Stimulated activated CD8-positive, alpha-beta memory T cell treated with anti-CD3 and anti-CD28 coated beads, Interleukin-15, amount 100 ng/mL, for 1 hour (primary cell): ENCODE data around the gene SPNS3.

Experiments
- DNase-seq: peaks from one replicate; pipeline ENCODE4 v3.0.0-alpha.2; 2020; ENCODE audit warnings: low read depth

The SPNS3 gene

DNA sequence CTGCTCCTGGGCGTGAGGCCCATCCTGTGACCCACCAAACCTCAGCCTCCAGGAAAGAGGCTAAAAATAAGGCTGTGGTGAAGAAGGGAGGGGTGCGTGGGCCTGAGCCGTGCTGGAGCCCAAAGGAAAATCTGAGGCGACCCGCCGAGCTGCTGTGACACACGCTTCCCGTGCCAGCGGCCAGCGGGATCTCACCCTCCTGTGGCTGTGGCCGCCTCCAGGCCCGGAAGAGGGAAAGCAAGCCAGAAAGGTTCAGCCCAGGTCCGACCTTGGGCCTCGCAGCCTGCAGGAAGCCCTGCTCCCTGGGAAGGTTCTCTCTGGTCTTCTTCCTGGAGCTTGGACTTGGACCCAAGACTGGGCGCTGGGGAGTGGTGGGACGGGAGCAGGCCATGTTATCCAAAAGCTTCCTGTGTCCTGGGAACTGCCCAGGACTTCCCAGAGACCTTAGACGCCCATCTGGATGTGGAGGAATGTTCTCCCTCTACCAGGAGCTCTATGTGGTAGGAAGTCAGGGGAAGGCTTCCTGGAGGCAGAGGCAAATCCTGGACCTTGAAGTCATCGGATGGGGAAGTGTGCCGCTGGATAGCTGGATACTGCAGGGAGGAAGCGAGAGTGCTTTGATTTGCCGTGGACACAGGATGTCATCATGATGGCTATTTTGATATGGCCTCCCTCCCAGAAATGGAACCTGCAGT is 76.3 kb downstream of the SPNS3 start:
- DNase-seq: no peak

DNA sequence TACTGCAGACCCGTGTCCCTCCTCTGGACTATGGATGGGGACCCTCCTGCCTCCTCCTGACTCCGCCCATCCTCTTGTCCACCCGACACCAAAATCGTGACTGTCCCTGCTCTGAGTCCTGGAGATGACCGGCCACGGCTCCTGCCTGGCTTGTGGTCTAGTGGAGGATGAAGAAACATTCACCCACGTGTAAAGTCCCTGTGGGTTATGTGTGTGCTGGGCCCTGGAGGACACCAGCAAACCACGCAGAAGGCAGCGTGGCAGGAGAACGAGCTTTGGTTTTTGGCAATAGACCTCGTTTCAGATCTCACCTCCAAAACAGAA is 76.8 kb downstream of the SPNS3 start:
- no peak for DNase-seq

GRCh38 chr17:4511199-4511932 is 77.6 kb downstream of the SPNS3 start:
- no peak for DNase-seq

GRCh38 chr17:4512156-4513112 is 78.7 kb downstream of the SPNS3 start:
- DNase-seq: no peak

DNA sequence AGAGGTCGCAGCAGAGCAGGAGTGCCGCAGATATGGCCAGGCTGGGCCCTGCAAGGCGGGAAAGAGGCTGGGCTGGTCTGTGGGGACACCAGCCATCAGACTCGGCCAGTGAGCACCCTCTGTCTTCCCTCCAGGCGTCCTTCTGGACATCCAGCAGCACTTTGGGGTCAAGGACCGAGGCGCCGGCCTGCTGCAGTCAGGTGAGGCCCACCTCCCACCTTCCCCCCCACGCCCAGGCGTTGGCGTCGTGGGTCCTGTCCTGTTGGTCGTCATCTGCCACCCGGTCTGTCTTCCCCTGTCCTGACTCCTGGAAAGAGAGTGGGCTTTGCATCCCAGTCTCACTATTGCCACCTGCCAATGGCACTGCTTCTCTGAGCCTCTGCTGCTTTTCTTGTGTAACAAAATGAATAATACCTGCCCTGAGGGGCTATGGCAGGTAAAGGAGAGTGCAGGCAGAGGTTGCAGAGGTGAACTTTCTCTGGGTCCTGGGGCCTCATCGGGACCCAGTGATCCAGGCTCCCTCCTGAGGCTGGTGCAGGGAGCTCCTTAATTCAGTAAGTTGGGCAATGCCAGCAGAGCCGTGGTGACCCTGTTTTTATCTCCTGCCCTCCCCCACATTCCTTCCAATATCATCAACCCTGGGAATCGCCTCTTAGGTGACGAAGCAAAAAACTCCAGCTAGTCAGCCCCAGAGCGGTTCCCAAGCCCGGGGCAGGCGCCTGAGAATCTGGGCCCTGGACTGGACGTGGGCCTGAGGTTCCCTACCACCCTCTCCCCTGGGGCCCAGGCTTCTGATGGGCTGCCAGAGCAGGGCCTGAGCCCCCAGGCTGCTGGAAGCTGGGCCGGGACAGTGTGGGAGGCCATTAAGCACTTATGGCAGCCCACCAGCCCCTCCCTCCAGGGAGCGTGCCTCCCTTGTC is 79.6 kb downstream of the SPNS3 start:
- no peak for DNase-seq

DNA sequence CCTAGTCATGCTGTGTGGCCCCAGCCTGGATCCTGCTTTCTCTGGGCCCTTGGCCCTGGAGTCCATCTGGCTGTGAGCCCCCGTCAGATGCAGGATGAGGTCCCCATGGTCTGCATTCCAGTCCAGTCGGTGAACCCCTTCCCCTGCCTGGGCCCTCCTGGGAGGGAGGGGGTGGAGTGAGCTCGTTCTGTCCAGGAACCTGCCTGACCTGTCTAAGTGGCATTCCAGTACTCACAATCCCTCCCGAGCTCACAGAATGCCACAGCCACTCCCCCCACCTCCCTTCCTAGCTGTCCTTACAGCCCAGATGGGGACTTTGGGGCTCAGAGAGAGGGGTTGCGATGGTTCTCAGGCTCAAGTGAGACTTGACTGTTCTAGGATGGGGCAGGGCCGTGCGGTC is 80.5 kb downstream of the SPNS3 start:
- no peak for DNase-seq

DNA sequence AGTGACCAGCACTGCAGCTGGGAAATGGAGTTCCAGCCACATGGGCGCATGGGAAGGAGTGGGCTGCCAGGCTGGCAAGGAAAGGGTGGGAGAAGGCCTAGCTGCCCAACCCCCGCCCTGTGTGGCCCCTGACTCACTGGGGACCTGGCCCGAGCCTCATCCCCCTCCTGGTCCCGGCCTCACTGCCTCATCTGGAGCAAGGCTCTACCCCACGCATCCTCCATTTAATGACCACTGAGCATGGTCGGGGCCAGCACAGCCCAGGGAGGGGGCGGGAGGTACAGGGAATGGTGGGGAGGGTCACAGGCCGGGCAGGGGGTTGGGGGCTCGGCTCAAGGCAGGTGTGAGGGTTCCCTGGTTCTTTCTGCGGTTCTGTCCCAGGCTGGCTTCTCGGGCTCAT is 81.0 kb downstream of the SPNS3 start:
- DNase-seq: no peak

DNA sequence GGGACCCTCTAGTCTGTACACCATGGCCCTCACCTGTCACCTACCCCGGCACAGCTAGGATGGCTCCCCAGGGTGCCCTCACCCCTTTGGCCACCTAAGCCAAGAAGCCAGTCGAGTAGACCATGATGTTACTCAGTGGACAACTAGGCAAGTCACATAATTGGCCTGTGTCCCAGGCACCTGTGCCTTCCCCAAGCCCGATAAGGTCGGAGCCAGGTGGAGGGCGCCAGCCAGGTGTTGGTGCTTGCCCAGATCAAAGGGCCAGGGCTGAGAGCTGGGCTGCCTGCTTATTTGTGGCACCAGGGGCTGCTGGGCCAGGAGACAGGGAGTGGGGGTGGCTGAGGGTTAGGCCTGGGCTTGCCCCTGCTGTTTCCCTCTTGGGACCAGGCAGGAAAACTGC is 81.8 kb downstream of the SPNS3 start:
- DNase-seq: no peak

- DNase-seq: no peak
Observed at GRCh38 chr17:4516735-4517134, 83.0 kb downstream of the SPNS3 start.

- DNase-seq: no peak
Observed at GRCh38 chr17:4518901-4519300, 85.2 kb downstream of the SPNS3 start.

- DNase-seq: no peak
Observed at GRCh38 chr17:4519361-4519788, 85.6 kb downstream of the SPNS3 start.

GRCh38 chr17:4520060-4520893 is 86.5 kb downstream of the SPNS3 start:
- no peak for DNase-seq

DNA sequence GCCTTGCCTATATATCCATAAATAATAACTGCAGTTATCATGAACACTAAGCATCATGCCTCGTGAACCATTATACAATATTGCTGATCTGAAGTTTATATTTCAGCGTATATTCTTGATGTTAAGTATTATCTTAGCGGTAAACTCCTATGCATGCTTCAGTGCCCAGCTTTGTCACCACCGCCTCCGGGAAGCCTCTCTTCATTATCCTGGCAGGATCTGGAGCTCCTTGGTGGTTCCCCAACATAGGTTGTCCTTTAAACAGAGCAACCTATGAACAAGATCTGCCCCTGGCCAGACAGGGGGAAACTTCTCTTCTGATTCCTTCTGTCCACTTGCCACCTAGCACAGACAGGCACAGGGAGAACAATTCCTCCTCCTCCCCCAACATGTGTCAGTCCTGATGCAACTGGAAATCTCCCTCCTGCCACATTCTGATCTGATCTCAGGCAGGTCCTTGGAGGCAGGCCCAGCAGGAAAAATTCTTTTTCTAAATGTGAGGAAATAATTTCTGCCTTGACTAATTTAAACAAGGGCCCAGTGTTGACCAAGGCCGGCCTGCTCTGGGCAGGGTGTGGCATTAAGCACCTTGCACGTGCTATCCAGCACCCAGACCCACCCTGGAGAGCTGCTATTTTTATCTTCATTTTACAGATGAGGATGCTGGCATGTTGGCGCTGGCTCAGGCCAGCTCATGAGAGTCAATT is 87.3 kb downstream of the SPNS3 start:
- no peak for DNase-seq

DNA sequence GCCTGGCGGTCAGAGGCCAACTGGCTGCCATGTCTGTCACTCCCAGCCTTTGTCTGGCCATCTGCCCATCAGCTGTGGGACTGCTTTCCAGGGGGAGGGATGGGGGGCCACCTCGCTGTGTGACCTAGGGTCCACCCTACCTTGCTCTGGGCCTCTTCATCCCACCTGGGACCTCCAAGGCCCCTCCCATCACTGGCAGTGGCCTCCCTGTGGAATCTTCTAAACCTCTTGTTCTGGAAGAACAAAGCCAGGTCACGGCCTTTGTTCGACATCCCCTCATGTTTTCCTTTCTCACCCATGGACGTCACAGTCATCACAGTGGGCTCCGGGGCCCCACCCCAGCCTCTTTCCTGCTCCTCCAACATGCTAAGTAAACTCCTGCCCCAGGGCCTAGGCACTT is 88.9 kb downstream of the SPNS3 start:
- no peak for DNase-seq

DNA sequence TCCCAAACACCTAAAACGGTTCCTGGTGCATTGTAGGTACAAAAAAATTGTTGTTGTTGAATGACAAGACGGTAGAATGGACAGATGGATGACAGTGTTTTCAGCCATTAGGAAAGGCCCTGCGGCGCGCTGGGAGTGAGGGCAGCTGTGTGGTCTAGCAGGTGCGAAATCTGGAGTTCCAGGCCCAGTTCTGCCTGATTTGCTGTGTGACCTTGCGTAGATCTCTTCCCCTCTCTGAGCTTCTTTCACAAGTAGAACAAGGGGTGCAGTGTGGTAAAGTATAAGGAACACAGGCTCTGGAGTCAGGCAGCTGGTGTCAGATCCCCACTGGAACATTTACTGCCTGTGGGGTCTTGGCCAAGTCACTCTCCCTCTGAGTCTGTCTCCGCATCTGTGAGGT is 90.2 kb downstream of the SPNS3 start:
- DNase-seq: no peak

DNA sequence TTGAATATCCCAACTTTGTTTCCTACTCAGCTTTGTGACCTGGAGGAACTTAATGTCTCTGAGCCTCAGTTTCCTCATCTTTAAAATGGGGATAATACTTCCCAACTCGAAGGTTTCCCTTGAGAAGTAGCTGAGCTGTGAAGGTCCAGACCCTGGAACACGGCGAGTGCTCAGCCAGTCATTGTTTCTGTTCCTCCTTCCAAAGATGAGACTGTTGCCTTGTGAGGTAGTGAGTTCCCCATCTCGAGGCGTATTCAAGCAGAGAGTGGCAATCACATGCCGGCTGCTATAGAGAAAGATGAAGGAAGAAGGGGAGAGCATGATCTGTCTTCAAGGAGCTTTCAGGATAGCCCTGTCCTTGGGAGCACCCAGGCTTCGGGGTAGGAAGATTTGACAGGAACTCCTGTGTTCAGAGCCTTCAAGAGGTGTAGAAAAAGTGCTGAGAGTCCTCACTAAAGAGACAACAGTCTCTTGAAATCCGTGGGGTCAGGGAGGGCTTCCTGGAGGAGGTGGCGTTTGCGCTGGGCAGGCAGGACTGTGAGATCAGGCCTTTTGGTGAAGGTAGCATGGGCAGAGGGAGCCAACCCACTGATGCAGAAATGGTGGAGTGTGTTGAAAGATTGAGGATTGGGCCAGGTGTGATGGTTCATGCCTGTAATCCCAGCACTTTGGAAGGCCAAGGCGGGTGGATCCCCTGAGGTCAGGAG is 92.1 kb downstream of the SPNS3 start:
- DNase-seq: no peak

DNA sequence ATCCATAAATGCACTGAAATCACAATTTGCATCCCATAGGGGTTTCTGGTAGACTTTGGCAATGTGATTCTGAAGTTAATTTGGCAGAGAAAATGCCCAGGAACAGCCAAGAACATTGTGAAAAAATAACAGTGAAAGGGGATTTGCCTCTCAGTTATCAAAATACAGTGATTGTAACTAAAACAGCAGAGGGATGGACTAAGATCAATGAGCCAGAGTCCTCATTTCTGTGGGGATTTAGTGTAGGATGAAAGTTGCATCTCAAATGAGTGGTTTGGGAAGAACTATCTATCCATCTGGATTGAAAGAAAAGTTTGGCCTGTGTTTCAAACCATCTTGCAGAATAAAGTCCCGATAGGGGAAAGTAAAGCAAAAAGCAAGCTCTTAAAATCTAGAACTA is 93.4 kb downstream of the SPNS3 start:
- no peak for DNase-seq

DNA sequence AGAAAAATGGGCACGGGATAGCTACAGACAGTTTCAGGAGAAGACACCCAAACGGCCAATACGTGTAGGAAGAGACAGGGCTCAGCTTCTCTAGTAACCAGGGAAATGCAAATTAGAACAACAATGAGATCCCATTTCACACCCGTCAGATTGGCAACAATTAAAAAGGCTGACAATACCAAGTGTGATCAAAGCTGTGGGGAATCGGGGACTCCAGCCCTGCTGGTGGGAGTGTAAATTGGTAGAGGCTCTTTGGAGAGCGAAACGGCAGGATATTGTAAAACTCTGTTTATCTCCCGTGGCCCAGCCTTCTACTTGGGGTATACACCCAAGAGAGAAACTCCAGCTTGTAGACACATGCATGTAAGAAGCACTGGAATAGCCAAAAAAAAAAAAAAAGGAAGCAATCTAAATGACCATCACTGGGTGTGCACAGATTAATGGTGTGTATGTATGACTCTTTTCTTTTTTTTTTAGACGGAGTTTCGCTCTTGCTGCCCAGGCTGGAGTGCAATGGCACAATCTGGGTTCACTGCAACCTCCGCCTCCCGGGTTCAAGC is 93.9 kb downstream of the SPNS3 start:
- no peak for DNase-seq

DNA sequence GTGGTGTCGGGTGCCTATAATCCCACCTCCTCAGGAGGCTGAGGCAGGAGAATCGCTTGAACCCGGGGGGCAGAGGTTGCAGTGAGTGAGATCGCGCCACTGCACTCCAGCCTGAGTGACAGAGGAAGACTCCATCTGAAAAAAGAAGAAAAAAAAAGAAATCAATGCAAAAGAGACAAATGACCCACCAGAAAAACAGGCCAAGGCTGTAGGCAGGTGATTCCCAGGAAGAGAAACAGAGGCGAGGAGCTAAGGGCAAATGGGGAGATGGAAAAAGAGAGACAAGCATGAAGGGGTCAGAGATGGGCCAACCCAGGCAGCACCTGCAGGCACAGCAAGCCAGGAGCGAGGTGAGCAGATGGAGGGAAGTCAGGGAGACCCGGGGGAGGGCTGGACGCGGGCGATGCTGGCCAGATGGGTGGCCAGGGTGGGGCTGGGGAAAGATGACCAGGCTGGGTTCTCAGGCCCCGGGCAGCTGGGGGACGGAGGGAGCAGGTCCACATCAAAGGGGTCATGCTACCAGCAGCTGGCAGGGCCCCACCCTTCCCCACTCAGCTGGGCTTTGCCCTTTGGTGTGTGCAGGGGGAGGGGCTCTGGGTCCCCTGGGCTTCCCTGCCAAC is 95.9 kb downstream of the SPNS3 start:
- no peak for DNase-seq
